Heart right ventricle (tissue), 16 donors: ENCODE measurements around the gene NOP14. TPM values are rescaled to one million over a fixed set of nuclear protein-coding genes. Genes with fewer than 3 reads are reported as not detected.

ENCODE experiments used
- ATAC-seq, 8 donors: fragments of 200-7000 bp; cut with Tn5 transposase; one replicate each; pipeline ENCODE4 v1.9.1; 2020; ENCODE audit warnings: mild to moderate bottlenecking in 8 of 8, moderate library complexity in 8 of 8, moderate number of reproducible peaks in 1 of 8
- DNase-seq, 2 donors: peaks; one replicate each; pipeline ENCODE4 v3.0.0-alpha.2; 2020
- H3K27ac ChIP-seq, 10 donors: fragments of 200-600 bp; sonication (generic) in 2 of 10; one replicate each; pipeline versions ENCODE4 v1.5.0 to v1.8.0; 2020 to 2022; ENCODE audit warnings: mild to moderate bottlenecking in 3 of 10
- H3K27me3 ChIP-seq, 7 donors: fragments of 200-600 bp; one replicate each; pipeline ENCODE4 v1.8.0; 2021 to 2022; ENCODE audit warnings: mild to moderate bottlenecking in 2 of 7
- H3K36me3 ChIP-seq, 9 donors: fragments of 200-600 bp; sonication (generic) in 1 of 9; one replicate each; pipeline versions ENCODE4 v1.5.0 to v1.8.0; 2020 to 2022; ENCODE audit warnings: mild to moderate bottlenecking in 2 of 9
- H3K4me1 ChIP-seq, 9 donors: fragments of 200-600 bp; sonication (generic) in 1 of 9; one replicate each; pipeline versions ENCODE4 v1.5.0 to v1.8.0; 2020 to 2022; ENCODE audit warnings: mild to moderate bottlenecking in 4 of 9
- H3K4me3 ChIP-seq, 10 donors: fragments of 200-600 bp; sonication (generic) in 2 of 10; one replicate each; pipeline versions ENCODE4 v1.5.0 to v1.8.0; 2020 to 2022; ENCODE audit warnings: mild to moderate bottlenecking in 7 of 10, moderate library complexity in 2 of 10
- H3K9me3 ChIP-seq, 11 donors: fragments of 200-600 bp in 10 of 11; sonication (generic) in 2 of 11; one replicate each; pipeline versions ENCODE4 v1.5.0 to v1.8.0; 2013 to 2022; ENCODE audit warnings: mild to moderate bottlenecking in 2 of 11, control low read depth in 1 of 11, moderate library complexity in 1 of 11
- WGBS, 2 donors: extraction: QIAGEN DNeasy Blood & Tissue Kit; methylation state at CpG; one replicate each; pipeline ENCODE4 v1.1.7; 2013; ENCODE audit warnings: inconsistent platforms in 1 of 2; 5-methylcytosine and 5-hydroxymethylcytosine counted together
- intact Hi-C, 10 donors: fragments of 100-400 bp; cut with DNase I; formaldehyde crosslinking; loops; one replicate each; pipeline versions ENCODE4 v1.11.1 to v1.14.2; 2022
- polyA plus RNA-seq, 2 donors: library from polyadenylated mRNA; stranded (reverse); fragments of 200-250 nt; gene quantifications; one replicate each; pipeline ENCODE4 v1.2.3, GENCODE V29; 2013
- total RNA-seq, 10 donors: library from RNA; stranded (reverse); fragmentation: NEBNext Ultra II Directional in 3 of 10; extraction: Animal tissue kit (Norgen Biotek cat#: 25700) in 3 of 10; gene quantifications; one replicate each; pipeline versions ENCODE4 v1.2.1 to v1.2.4, GENCODE V29; 2021 to 2023
- TF ChIP-seq, protein P1 (sequence below), 9 donors: fragments of 200-600 bp; sonication (generic) in 2 of 9; IDR thresholded peaks; one replicate each; pipeline versions ENCODE4 v1.5.0 to v1.8.0; 2021 to 2022; ENCODE audit warnings: antibody characterized with exemption in 9 of 9, mild to moderate bottlenecking in 5 of 9, moderate library complexity in 1 of 9
- donor health status: Arrhythmogenic right ventricular cardiomyopathy.
- donor health status: ischemic (EF 13 %, LVEDD 7.1; RV severe dilation, severe dysfunction).
- donor health status: healthy with polysubstance abuse.
- donor health status: DM: no; HTN: yes; CAD: no.
- donor health status: DM: no; HTN: no; CAD: no.
- donor health status: ischemic (EF 25% LVEDD 6.9; RV normal size, moderate dysfunction).
- donor health status: ischemic (EF 25% LVEDD 5.7; RV mildly dilated, moderate dysfunction).
- donor health status: healthy.
- donor health status: DM: yes; HTN: yes; CAD: no.
- donor health status: Ischemic cardiomyopathy.
- donor health status: ischemic (EF 35%, LVEDD 5.7; RV mildly dilated, moderate dysfunction).
- donor health status: nonischemic (EF 11% LVEDD 7.7; RV severe dilation, severe dysfunction).
- donor health status: DM: yes; HTN: yes; CAD: no.
- donor health status: PGD.
- donor health status: ischemic (EF 29% LVEDD 5.4; RV normal size, mild dysfunction).
- donor health status: nonischemic (EF 23%, LVEDD 6.1; RV moderate dilation, normal function).

Gene NOP14
- total and polyA plus RNA-seq, 12 donors: 12.4 to 24.0 (median 17.3) TPM

DNA sequence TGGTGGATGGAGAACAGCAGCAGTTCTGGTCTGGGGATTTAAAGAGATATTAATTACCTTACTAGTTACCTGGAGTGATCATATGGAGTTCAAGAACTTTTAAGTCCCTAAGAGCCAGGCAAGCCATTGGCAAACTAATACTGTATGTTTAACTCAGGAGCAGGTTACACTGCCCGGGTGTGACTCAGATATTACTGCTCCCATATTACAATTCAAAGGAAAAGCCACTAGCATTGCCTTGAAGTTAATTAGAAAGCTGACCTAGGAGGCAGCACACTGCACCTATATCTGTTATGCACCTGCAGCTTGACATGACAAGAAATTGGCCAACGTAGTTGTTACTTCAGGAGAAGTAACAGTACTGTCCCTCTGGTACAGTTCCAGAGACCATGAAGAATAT lies 47.4 kb upstream of the NOP14 start:
- H3K4me1 ChIP-seq: peaks cover 0 to 5% (median 0%) of the 10 kb centered on the region in 9 donors
- DNase-seq (no peak), ATAC-seq (no peak)
- H3K27me3 ChIP-seq: no peaks in the 10 kb centered on the region
- TF ChIP-seq, protein P1, sequence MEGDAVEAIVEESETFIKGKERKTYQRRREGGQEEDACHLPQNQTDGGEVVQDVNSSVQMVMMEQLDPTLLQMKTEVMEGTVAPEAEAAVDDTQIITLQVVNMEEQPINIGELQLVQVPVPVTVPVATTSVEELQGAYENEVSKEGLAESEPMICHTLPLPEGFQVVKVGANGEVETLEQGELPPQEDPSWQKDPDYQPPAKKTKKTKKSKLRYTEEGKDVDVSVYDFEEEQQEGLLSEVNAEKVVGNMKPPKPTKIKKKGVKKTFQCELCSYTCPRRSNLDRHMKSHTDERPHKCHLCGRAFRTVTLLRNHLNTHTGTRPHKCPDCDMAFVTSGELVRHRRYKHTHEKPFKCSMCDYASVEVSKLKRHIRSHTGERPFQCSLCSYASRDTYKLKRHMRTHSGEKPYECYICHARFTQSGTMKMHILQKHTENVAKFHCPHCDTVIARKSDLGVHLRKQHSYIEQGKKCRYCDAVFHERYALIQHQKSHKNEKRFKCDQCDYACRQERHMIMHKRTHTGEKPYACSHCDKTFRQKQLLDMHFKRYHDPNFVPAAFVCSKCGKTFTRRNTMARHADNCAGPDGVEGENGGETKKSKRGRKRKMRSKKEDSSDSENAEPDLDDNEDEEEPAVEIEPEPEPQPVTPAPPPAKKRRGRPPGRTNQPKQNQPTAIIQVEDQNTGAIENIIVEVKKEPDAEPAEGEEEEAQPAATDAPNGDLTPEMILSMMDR (IDR thresholded peaks at IDR 0.05): no peak
- H3K36me3 ChIP-seq: no peaks in the 10 kb centered on the region
- intact Hi-C loops: no loop called here
- H3K9me3 ChIP-seq: no peaks in the 10 kb centered on the region
- no peak overlapping the region for H3K27ac ChIP-seq
- H3K4me3 ChIP-seq: no peak overlapping the region
- WGBS, 2 donors: 87 to 92% methylated on average over 2 of the region's 2 CpGs

DNA sequence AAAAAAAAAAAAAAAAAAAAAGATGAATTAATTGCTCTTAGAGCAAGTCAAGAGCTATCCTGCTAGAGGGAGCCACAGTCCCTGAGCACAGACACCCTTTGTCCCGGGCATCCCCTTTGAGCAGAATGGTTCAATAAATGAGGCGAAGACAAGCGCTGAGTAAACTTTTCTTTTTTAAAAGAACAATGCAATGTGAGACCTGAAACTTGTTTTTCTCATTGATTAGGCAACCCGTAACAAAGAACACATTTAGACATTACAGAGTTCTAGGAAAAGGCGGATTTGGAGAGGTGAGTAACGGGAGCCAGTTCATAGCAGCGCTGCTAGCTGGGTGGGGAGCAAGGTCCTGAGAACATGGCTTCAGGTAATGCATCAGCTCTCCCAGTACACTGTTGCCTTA lies 46.2 kb upstream of the NOP14 start:
- DNase-seq (no peak), ATAC-seq (no peak)
- TF ChIP-seq, protein P1 (IDR thresholded peaks at IDR 0.05): no peak
- 89 to 91% methylated on average over 7 of the region's 7 CpGs for WGBS, 2 donors
- Histone ChIP-seq H3K9me3 (no peaks in the 10 kb centered on the region), H3K4me1 (peaks cover 0 to 5% (median 0%) of the 10 kb centered on the region in 9 donors), H3K36me3 (peaks cover 0 to 3% (median 0%) of the 10 kb centered on the region in 9 donors), H3K4me3 (no peak overlapping the region), H3K27me3 (no peaks in the 10 kb centered on the region), H3K27ac (no peak overlapping the region)
- intact Hi-C loops: no loop called here

DNA sequence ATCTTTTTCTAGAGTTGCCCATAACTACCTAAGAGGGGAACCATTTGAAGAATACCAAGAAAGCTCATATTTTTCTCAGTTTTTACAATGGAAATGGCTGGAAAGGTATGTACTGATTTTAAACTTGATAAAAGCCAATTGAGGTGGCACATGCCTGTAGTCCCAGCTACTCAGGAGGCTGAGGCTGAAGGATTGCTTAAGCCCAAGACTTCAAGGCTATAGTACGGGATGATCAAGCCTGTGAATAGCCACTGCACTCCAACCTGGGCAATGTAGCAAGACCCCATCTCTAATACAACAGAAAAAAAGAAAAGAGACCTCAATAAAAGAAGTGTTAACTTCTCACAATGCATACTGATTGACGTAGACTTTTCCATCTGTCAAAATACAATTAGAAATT lies 44.5 kb upstream of the NOP14 start:
- Histone ChIP-seq H3K36me3 (peaks cover 0 to 3% (median 0%) of the 10 kb centered on the region in 9 donors), H3K4me3 (no peak overlapping the region), H3K27ac (no peak overlapping the region), H3K9me3 (no peaks in the 10 kb centered on the region), H3K4me1 (no peaks in the 10 kb centered on the region), H3K27me3 (no peaks in the 10 kb centered on the region)
- ATAC-seq (no peak), DNase-seq (no peak)
- TF ChIP-seq, protein P1 (IDR thresholded peaks at IDR 0.05): no peak
- 97 to 98% methylated on average over 2 of the region's 2 CpGs for WGBS, 2 donors
- intact Hi-C loops: no loop called here

DNA sequence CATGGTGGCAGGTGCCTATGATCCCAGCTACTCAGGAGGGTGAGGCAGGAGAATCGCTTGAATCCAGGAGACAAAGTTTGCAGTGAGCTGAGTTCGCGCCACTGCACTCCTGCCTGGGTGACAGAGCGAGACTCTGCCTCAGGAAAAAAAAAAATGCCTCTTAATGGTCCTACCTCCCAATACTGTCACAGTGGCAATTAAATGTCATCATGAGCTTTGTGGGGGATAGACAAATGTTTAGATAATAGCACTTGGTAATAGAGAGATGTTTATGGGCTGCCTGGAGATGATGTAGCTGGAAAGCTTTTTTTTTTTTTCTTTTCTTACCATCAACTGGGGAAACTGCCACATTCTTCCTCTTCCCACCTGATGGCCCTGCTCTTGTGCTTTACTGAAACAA lies 33.2 kb upstream of the NOP14 start:
- Histone ChIP-seq H3K27me3 (no peaks in the 10 kb centered on the region), H3K27ac (no peak overlapping the region), H3K36me3 (peaks cover 0 to 6% (median 0%) of the 10 kb centered on the region in 9 donors), H3K9me3 (no peaks in the 10 kb centered on the region), H3K4me3 (no peak overlapping the region), H3K4me1 (no peaks in the 10 kb centered on the region)
- DNase-seq (no peak), ATAC-seq (no peak)
- intact Hi-C loops: no loop called here
- TF ChIP-seq, protein P1 (IDR thresholded peaks at IDR 0.05): no peak
- WGBS, 2 donors: 95 to 96% methylated on average over 4 of the region's 4 CpGs
